ENCODE results near the gene HECW1.
"Not testable (repeated sequence)": the region's sequence is repeated elsewhere in the genome, so short reads cannot be mapped to it uniquely, and the experiment has no call there.

Gene HECW1

GRCh38 chr7:43560742-43561330, 448.4 kb downstream of the HECW1 start:
- H3K4me3 ChIP-seq (ENCODE audit: low read depth, low read length): no peak overlapping the region

- H3K4me3 ChIP-seq (ENCODE audit: low read depth, low read length): no peak overlapping the region
These were observed 449.9 kb downstream of the HECW1 start for GRCh38 chr7:43562383-43562782.

GRCh38 chr7:43565786-43566185, 453.3 kb downstream of the HECW1 start:
- H3K4me3 ChIP-seq (ENCODE audit: low read depth, low read length): no peak overlapping the region

- no peak overlapping the region for H3K4me3 ChIP-seq (ENCODE audit: low read depth, low read length)
These were observed 456.1 kb downstream of the HECW1 start for GRCh38 chr7:43568529-43568928.

- H3K4me3 ChIP-seq (ENCODE audit: low read depth, low read length): no peak overlapping the region
These were observed 457.0 kb downstream of the HECW1 start for GRCh38 chr7:43569424-43569823.

GRCh38 chr7:43570688-43571365, 458.4 kb downstream of the HECW1 start:
- no peak overlapping the region for H3K4me3 ChIP-seq (ENCODE audit: low read depth, low read length)

GRCh38 chr7:43572516-43573049, 460.1 kb downstream of the HECW1 start:
- no peak overlapping the region for H3K4me3 ChIP-seq (ENCODE audit: low read depth, low read length)

- not testable (repeated sequence) for H3K4me3 ChIP-seq (ENCODE audit: low read depth, low read length)
These were observed 461.4 kb downstream of the HECW1 start for GRCh38 chr7:43573832-43574231.

GRCh38 chr7:43575506-43575905, 463.1 kb downstream of the HECW1 start:
- no peak overlapping the region for H3K4me3 ChIP-seq (ENCODE audit: low read depth, low read length)

- H3K4me3 ChIP-seq (ENCODE audit: low read depth, low read length): no peak overlapping the region
These were observed 463.8 kb downstream of the HECW1 start for GRCh38 chr7:43576241-43576640.

- H3K4me3 ChIP-seq (ENCODE audit: low read depth, low read length): no peak overlapping the region
These were observed 465.1 kb downstream of the HECW1 start for GRCh38 chr7:43577485-43577951.

- H3K4me3 ChIP-seq (ENCODE audit: low read depth, low read length): peak within 1 kb of the TSS; percentile 84
These were observed 470.3 kb downstream of the HECW1 start, which contains the start of gene STK17A for GRCh38 chr7:43582503-43583423. TSS of gene STK17A (plus strand) at chr7:43583108. CDS start at chr7:43583244, 136 bp downstream.

- peak overlapping the region; percentile 84 for H3K4me3 ChIP-seq (ENCODE audit: low read depth, low read length)
These were observed 471.2 kb downstream of the HECW1 start for GRCh38 chr7:43583424-43584194.

GRCh38 chr7:43584195-43584586, 471.7 kb downstream of the HECW1 start:
- peak overlapping the region; percentile 84 for H3K4me3 ChIP-seq (ENCODE audit: low read depth, low read length)

- H3K4me3 ChIP-seq (ENCODE audit: low read depth, low read length): not testable (repeated sequence)
These were observed 472.3 kb downstream of the HECW1 start for GRCh38 chr7:43584733-43585132.

- no peak overlapping the region for H3K4me3 ChIP-seq (ENCODE audit: low read depth, low read length)
These were observed 473.1 kb downstream of the HECW1 start for GRCh38 chr7:43585562-43585961.

GRCh38 chr7:43586251-43586900, 473.9 kb downstream of the HECW1 start:
- no peak overlapping the region for H3K4me3 ChIP-seq (ENCODE audit: low read depth, low read length)

- H3K4me3 ChIP-seq (ENCODE audit: low read depth, low read length): no peak overlapping the region
These were observed 476.2 kb downstream of the HECW1 start for GRCh38 chr7:43588477-43589132.

- H3K4me3 ChIP-seq (ENCODE audit: low read depth, low read length): no peak overlapping the region
These were observed 476.7 kb downstream of the HECW1 start for GRCh38 chr7:43589133-43589478.

GRCh38 chr7:43589728-43590127, 477.3 kb downstream of the HECW1 start:
- no peak overlapping the region for H3K4me3 ChIP-seq (ENCODE audit: low read depth, low read length)

All from iPS-11a (cell line).